Sigmoid colon (tissue), 7 donors: ENCODE data around the gene BOD1L1. TPM values are rescaled to one million over a fixed set of nuclear protein-coding genes. Genes with fewer than 3 reads are reported as not detected.

ENCODE experiments used
- DNase-seq: peaks from one replicate; pipeline ENCODE4 v3.0.0-alpha.2; 2019
- H3K27ac ChIP-seq, 4 donors: fragments of 200-600 bp; sonication (generic); one replicate each; pipeline ENCODE4 v1.5.1; 2016 to 2019; ENCODE audit warnings: mild to moderate bottlenecking in 1 of 4
- H3K27me3 ChIP-seq, 3 donors: fragments of 200-600 bp; sonication (generic); one replicate each; pipeline ENCODE4 v1.5.1; 2019; ENCODE audit warnings: mild to moderate bottlenecking in 1 of 3
- H3K36me3 ChIP-seq, 4 donors: fragments of 200-600 bp; sonication (generic); one replicate each; pipeline ENCODE4 v1.5.1; 2016 to 2019
- H3K4me1 ChIP-seq, 4 donors: fragments of 200-600 bp; sonication (generic); one replicate each; pipeline ENCODE4 v1.5.1; 2017 to 2019
- H3K4me3 ChIP-seq, 4 donors: fragments of 200-600 bp; sonication (generic); one replicate each; pipeline ENCODE4 v1.5.1; 2017 to 2019; ENCODE audit warnings: mild to moderate bottlenecking in 2 of 4, moderate library complexity in 1 of 4
- H3K9me3 ChIP-seq, 4 donors: fragments of 200-600 bp in 3 of 4; sonication (generic) in 3 of 4; one replicate each; pipeline versions ENCODE4 v1.5.1 to v1.6.1; 2013 to 2019
- EP300 ChIP-seq, 4 donors: sonication (generic); formaldehyde crosslinking; IDR thresholded peaks; one replicate each; pipeline ENCODE4 v1.6.1; 2017; ENCODE audit warnings: antibody characterized with exemption in 4 of 4
- POLR2A ChIP-seq, 2 donors: fragments of 450-650 bp; IDR thresholded peaks; one replicate each; pipeline ENCODE4 v1.6.1; 2016; ENCODE audit warnings: antibody characterized with exemption in 2 of 2, mild to moderate bottlenecking in 2 of 2, moderate library complexity in 2 of 2
- POLR2AphosphoS5 ChIP-seq, 4 donors: sonication (generic); formaldehyde crosslinking; IDR thresholded peaks; one replicate each; pipeline ENCODE4 v1.6.1; 2017; ENCODE audit warnings: antibody characterized with exemption in 4 of 4
- WGBS, 2 donors: extraction: QIAGEN DNeasy Blood & Tissue Kit; methylation state at CpG; one replicate each; pipeline ENCODE4 v1.1.7; 2013; 5-methylcytosine and 5-hydroxymethylcytosine counted together
- intact Hi-C: fragments of 100-400 bp; cut with DNase I; formaldehyde crosslinking; loops from one replicate; pipeline ENCODE4 v1.15.1; 2023
- polyA plus RNA-seq, 3 donors: library from polyadenylated mRNA; stranded (reverse); fragments of 200-250 nt; gene quantifications; one replicate each; pipeline ENCODE4 v1.2.3, GENCODE V29; 2013
- total RNA-seq, 4 donors: library from RNA; depleted of rRNA; stranded (reverse); fragments of >200 nt; gene quantifications; one replicate each; pipeline ENCODE4 v1.1.0, GENCODE V29; 2016
- TF ChIP-seq, protein P1 (sequence below), 4 experiments: fragments of 450-650 bp in 3 of 4; fragments of 200-600 bp in 1 of 4; IDR thresholded peaks; one replicate each; pipeline ENCODE4 v1.5.1; 2016 to 2019; ENCODE audit warnings: antibody characterized with exemption in 4 of 4, mild to moderate bottlenecking in 3 of 4, moderate library complexity in 2 of 4
- donor health status: healthy with polysubstance abuse.
- donor health status: Bipolar disorder and iron deficiency.
- donor health status: healthy.

BOD1L1 gene
- total and polyA plus RNA-seq, 7 donors = 8.3 to 46.0 (median 34.3) TPM

DNA sequence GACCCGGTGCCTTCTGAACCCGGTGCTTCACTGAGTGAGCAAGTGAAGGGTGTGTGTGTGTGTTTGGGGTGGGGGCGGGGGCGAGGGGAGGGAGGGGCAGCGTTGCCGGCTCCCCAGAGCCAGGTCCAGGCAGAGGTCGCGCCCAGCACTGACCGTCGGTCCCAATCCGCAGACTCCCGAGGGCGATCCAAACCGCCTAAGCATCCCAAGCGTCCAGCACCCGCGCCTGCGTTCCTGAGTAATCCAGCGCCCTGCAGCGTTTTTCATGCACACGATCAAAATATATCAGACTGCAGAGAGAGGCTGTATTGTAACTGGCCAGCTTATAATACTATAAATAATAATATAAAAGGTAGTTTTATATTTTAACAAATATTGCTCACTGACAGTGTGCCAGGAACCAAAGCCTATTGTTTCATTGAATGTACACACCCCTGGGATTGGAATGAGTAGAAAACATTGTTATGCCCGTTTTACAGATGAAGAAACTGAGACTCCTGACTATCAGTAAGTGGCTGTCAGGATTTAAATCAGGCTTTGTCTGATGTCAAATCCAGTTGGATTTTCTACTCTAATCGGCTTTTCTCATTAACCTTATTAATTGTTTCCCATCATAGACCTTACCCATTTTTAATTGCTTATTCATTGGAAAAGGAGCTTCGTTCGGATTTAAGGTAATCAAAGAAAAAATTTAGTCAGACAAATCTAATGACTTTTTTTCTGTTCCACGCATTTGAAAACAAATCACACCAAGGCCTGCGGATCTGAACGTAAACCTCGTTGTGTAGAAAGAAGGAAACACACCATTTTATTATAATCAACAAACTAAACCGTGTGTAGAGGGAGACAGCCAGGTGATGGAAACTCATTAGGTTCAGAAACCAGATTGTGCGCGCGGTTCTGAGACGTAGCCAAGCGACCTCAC lies 79.2 kb downstream of the BOD1L1 start:
- intact Hi-C loops = loop anchor here (2.0 to 10.0 kb wide), 3 partner anchors 250 to 820 kb away; no protein-coding TSS in a partner anchor

DNA sequence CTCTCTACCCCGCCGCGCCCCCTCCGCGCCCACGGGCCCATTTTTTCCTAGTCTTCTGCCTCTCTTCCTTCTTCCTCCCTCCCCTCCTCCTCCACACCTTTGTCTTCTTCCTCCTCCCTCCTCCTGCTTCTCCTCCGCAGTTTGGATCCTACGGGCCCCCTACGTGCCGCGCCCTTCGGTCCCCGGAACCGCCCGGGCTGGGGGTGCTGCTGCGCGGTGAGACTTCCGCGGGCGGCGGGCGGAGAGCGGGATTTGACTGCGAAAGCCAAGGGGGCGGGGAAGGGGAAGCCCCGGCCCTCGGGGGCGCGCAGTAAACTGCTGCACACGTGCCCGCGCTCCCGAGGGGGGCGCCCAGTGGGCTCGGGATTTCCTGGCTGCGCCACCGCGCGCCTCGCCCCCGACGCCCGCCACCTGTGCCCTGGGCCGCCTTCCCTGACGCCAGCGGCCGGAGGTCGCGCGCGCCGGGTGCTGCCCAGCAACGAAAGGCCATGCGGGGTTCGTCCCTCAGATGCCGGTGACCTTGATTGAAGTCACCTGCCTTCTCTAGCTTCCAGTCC lies 80.0 kb downstream of the BOD1L1 start:
- intact Hi-C loops = loop anchor here (2.0 to 10.0 kb wide), 3 partner anchors 249 to 819 kb away; no protein-coding TSS in a partner anchor
- TF ChIP-seq, protein P1, sequence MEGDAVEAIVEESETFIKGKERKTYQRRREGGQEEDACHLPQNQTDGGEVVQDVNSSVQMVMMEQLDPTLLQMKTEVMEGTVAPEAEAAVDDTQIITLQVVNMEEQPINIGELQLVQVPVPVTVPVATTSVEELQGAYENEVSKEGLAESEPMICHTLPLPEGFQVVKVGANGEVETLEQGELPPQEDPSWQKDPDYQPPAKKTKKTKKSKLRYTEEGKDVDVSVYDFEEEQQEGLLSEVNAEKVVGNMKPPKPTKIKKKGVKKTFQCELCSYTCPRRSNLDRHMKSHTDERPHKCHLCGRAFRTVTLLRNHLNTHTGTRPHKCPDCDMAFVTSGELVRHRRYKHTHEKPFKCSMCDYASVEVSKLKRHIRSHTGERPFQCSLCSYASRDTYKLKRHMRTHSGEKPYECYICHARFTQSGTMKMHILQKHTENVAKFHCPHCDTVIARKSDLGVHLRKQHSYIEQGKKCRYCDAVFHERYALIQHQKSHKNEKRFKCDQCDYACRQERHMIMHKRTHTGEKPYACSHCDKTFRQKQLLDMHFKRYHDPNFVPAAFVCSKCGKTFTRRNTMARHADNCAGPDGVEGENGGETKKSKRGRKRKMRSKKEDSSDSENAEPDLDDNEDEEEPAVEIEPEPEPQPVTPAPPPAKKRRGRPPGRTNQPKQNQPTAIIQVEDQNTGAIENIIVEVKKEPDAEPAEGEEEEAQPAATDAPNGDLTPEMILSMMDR (IDR thresholded peaks at IDR 0.05) = no peak
- TF ChIP-seq POLR2AphosphoS5 (IDR thresholded peaks at IDR 0.05) = peak in 3 of 4 donors; percentile 17 to 59 (median 19)
- peak overlapping the region; percentile 48 to 71 (median 61) for H3K4me3 ChIP-seq
- WGBS, 2 donors = 0 to 1% methylated on average over 56 of the region's 56 CpGs
- DNase-seq = peak; percentile 79
- peaks cover 3 to 57% (median 16%) of the 10 kb centered on the region in 3 donors for H3K27me3 ChIP-seq
- peaks cover 0 to 64% (median 43%) of the 10 kb centered on the region in 4 donors for H3K4me1 ChIP-seq
- H3K36me3 ChIP-seq = no peaks in the 10 kb centered on the region
- H3K9me3 ChIP-seq = no peaks in the 10 kb centered on the region
- H3K27ac ChIP-seq = peak overlapping the region; percentile 39 to 96 (median 94)

More for the DNA sequence above, 79.2 kb downstream of the BOD1L1 start:
- Histone ChIP-seq H3K9me3 (no peaks in the 10 kb centered on the region), H3K36me3 (no peaks in the 10 kb centered on the region), H3K4me1 (peaks cover 0 to 56% (median 40%) of the 10 kb centered on the region in 4 donors), H3K4me3 (peak overlapping the region; percentile 48 to 71 (median 61)), H3K27me3 (peaks cover 3 to 52% (median 16%) of the 10 kb centered on the region in 3 donors), H3K27ac (peak overlapping the region; percentile 39 to 96 (median 94))
- DNase-seq = peak; percentile 68
- TF ChIP-seq EP300 (IDR thresholded peaks at IDR 0.05) (no peak), POLR2AphosphoS5 (IDR thresholded peaks at IDR 0.05) (no peak)
- WGBS, 2 donors = 6 to 10% methylated on average over 35 of the region's 35 CpGs

DNA sequence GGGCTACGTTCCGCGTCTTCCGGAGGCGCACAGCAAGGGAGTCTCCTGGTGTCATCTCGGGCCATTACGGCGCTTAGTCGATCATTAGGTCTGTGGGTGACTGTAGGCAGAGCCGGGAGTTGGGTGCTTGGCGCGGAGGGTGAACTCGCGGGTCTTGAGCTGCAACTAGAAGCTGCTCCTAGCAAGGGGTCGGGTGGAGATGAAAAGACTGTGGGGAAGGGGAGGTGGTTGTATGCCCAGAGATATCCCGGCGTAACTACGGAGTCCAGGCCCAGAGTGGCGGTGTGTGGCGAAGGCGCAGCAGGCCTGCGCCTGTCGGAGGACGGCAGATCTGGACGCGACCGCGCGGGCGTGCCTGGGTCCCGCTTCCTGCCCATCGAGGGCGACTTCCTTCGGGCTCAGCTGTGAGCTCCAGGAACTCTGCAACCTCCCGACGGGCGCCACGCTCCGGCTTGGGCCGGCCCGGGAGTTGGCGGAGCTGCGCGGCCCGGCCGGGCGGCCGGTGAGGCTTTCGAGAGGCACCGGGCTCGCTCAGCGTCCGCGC lies 80.5 kb downstream of the BOD1L1 start:
- Histone ChIP-seq H3K27ac (peak overlapping the region; percentile 39 to 96 (median 94)), H3K27me3 (peaks cover 3 to 62% (median 16%) of the 10 kb centered on the region in 3 donors), H3K9me3 (no peaks in the 10 kb centered on the region), H3K4me3 (peak overlapping the region; percentile 48 to 71 (median 61)), H3K4me1 (peaks cover 0 to 69% (median 48%) of the 10 kb centered on the region in 4 donors), H3K36me3 (no peaks in the 10 kb centered on the region)
- peak; percentile 82 for DNase-seq
- TF ChIP-seq POLR2AphosphoS5 (IDR thresholded peaks at IDR 0.05) (no peak), EP300 (IDR thresholded peaks at IDR 0.05) (no peak), POLR2A (IDR thresholded peaks at IDR 0.05) (no peak)
- TF ChIP-seq, protein P1 (IDR thresholded peaks at IDR 0.05) = no peak
- intact Hi-C loops = loop anchor here (10.0 kb wide), 1 partner anchor 472 kb away; no protein-coding TSS in a partner anchor
- 4 to 10% methylated on average over 54 of the region's 54 CpGs for WGBS, 2 donors

DNA sequence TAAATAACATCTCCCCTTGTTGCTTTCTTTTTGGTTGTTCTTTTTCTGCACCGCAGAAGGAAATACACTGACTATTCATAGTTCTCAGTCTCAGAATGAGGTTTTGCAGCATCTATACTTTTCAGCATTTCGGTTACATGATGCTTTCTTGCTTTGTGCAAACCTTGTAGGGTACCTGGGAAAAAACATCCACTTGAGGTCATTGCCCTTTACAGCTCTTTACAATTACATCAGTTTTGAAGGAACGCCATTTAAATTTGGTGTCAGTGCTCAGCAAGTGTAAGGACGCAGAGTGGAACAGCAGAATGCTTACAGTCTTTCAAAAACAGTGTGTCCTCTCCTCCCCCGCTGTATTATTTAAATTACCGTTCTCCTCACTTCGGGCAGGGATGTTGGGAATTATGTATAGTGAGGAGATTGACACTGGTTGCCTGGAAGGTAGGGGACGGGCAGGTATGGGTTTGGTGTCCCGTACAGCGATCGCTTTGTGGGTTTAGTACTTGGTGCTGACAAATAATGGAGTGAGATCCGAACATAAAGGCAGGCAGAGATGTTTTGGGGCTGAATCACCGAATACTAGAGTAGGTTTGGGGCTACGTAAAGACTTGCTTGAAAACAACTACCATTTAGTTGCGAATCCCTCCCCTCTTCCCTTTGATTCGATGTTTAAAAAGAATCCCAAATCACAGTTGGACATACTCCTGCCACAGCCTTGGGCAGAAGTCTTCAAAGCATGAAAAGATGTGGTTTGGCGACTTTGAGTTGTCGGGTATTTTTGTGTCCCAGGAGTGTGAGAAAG lies 81.2 kb downstream of the BOD1L1 start:
- WGBS, 2 donors = 31 to 42% methylated on average over 18 of the region's 18 CpGs
- Histone ChIP-seq H3K9me3 (no peaks in the 10 kb centered on the region), H3K36me3 (no peaks in the 10 kb centered on the region), H3K27ac (peak overlapping the region in 3 of 4 donors; percentile 93 to 96 (median 94)), H3K4me1 (peaks cover 0 to 76% (median 55%) of the 10 kb centered on the region in 4 donors), H3K27me3 (peaks cover 3 to 69% (median 21%) of the 10 kb centered on the region in 3 donors), H3K4me3 (peak overlapping the region; percentile 48 to 71 (median 61))
- DNase-seq = no peak
- intact Hi-C loops = loop anchor here (10.0 kb wide), 1 partner anchor 472 kb away; no protein-coding TSS in a partner anchor
- TF ChIP-seq POLR2A (IDR thresholded peaks at IDR 0.05) = no peak
- TF ChIP-seq POLR2AphosphoS5 (IDR thresholded peaks at IDR 0.05) = no peak
- no peak for TF ChIP-seq EP300 (IDR thresholded peaks at IDR 0.05)
- TF ChIP-seq, protein P1 (IDR thresholded peaks at IDR 0.05) = no peak
